ENCODE measurements around the gene MAN2B2. TPM values are rescaled to one million over a fixed set of nuclear protein-coding genes. Genes with fewer than 3 reads are reported as not detected.

The MAN2B2 gene
- polyA plus RNA-seq, 6 donors from 2014 or later, result 10.8 to 26.1 (median 16.3) TPM

- no peak for DNase-seq
- Mint-ChIP-seq H3K27ac (no peak overlapping the region), H3K4me3 (peak overlapping the region in 1 of 8 donors; percentile 42), H3K9me3 (peaks cover 3 to 19% (median 11%) of the 10 kb centered on the region in 7 donors), H3K27me3 (peaks cover 44 to 85% (median 71%) of the 10 kb centered on the region in 3 donors), H3K36me3 (peaks cover 4 to 14% of the 10 kb centered on the region in 2 donors), H3K4me1 (peaks cover 0 to 5% (median 2%) of the 10 kb centered on the region in 3 donors)
- no peak for ATAC-seq (ENCODE audit: low read depth in 2 of 2)
These were observed 24.9 kb upstream of the MAN2B2 start for GRCh38 chr4:6549890-6550620.

DNA sequence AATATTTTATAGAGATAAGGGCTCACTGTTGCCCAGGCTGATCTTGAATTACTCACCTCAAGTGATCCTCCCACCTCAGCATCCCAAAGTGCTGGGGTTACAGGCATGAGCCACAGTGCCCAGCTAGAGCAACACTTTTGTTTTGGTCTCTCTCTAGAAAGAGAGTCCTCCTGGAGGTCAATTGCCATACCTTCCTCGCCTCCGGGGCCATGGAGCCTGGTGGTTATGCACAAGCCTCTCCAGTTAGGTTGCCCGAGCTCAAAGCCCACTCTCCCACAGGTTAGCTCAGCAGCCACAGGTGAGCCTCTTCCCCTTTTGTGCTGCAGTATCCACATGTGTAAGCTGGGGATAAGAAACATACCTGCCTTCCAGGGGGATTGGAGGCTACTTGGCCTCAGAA, 24.2 kb upstream of the MAN2B2 start:
- Mint-ChIP-seq H3K4me1 (peaks cover 0 to 5% (median 2%) of the 10 kb centered on the region in 3 donors), H3K9me3 (peaks cover 3 to 20% (median 11%) of the 10 kb centered on the region in 7 donors), H3K4me3 (no peak overlapping the region), H3K27ac (no peak overlapping the region), H3K36me3 (peaks cover 4 to 14% of the 10 kb centered on the region in 2 donors), H3K27me3 (peaks cover 37 to 85% (median 66%) of the 10 kb centered on the region in 3 donors)
- DNase-seq, result no peak
- no peak for ATAC-seq (ENCODE audit: low read depth in 2 of 2)

DNA sequence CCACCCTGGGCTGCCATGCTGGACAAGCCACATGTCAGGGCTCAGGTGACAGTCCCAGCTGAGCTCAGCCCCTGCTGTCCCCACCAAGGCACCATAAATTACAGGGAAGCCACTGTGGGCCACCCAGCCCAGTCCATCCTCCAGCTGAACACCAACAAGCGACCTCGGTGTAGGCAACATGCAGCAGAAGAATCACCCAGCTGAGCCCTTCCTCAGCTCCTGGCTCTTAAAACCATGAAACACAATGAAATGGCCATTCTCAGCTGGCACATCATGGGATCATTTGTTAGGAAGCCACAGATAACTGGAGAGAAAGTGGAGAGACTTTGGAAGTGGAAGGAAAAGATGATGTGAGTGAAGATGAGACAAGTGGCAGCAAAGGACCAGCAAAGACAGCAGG, 23.3 kb upstream of the MAN2B2 start:
- H3K27me3 Mint-ChIP-seq, result peaks cover 40 to 87% (median 66%) of the 10 kb centered on the region in 3 donors
- H3K4me1 Mint-ChIP-seq, result peaks cover 0 to 2% (median 1%) of the 10 kb centered on the region in 3 donors
- no peak overlapping the region for H3K27ac Mint-ChIP-seq
- H3K4me3 Mint-ChIP-seq, result no peak overlapping the region
- ATAC-seq (ENCODE audit: low read depth in 2 of 2), result no peak
- peaks cover 4 to 14% of the 10 kb centered on the region in 2 donors for H3K36me3 Mint-ChIP-seq
- peaks cover 3 to 20% (median 10%) of the 10 kb centered on the region in 7 donors for H3K9me3 Mint-ChIP-seq
- DNase-seq, result no peak

GRCh38 chr4:6555519-6555918, 19.5 kb upstream of the MAN2B2 start:
- Mint-ChIP-seq H3K27ac (peak overlapping the region in 1 of 6 donors; percentile 67), H3K4me1 (no peaks in the 10 kb centered on the region), H3K27me3 (peaks cover 52 to 92% (median 68%) of the 10 kb centered on the region in 3 donors), H3K36me3 (peaks cover 4 to 14% of the 10 kb centered on the region in 2 donors), H3K4me3 (no peak overlapping the region), H3K9me3 (peaks cover 3 to 18% (median 10%) of the 10 kb centered on the region in 7 donors)
- ATAC-seq (ENCODE audit: low read depth in 2 of 2) (no peak), DNase-seq (no peak)

GRCh38 chr4:6556263-6556662, 18.7 kb upstream of the MAN2B2 start:
- H3K4me3 Mint-ChIP-seq, result peak overlapping the region in 1 of 8 donors; percentile 70
- H3K4me1 Mint-ChIP-seq, result no peaks in the 10 kb centered on the region
- H3K27me3 Mint-ChIP-seq, result peaks cover 55 to 92% (median 76%) of the 10 kb centered on the region in 3 donors
- no peak for DNase-seq
- no peak overlapping the region for H3K27ac Mint-ChIP-seq
- ATAC-seq (ENCODE audit: low read depth in 2 of 2), result no peak
- H3K9me3 Mint-ChIP-seq, result peaks cover 3 to 14% (median 9%) of the 10 kb centered on the region in 7 donors
- peaks cover 4 to 14% of the 10 kb centered on the region in 2 donors for H3K36me3 Mint-ChIP-seq

GRCh38 chr4:6557185-6557584, 17.8 kb upstream of the MAN2B2 start:
- no peak overlapping the region for H3K4me3 Mint-ChIP-seq
- H3K9me3 Mint-ChIP-seq, result peaks cover 2 to 6% (median 5%) of the 10 kb centered on the region in 7 donors
- ATAC-seq (ENCODE audit: low read depth in 2 of 2) (no peak), DNase-seq (no peak)
- H3K27me3 Mint-ChIP-seq, result peaks cover 58 to 92% (median 83%) of the 10 kb centered on the region in 3 donors
- peak overlapping the region in 1 of 6 donors; percentile 61 for H3K27ac Mint-ChIP-seq
- H3K36me3 Mint-ChIP-seq, result peaks cover 4 to 6% of the 10 kb centered on the region in 2 donors
- peaks cover 0 to 6% (median 3%) of the 10 kb centered on the region in 3 donors for H3K4me1 Mint-ChIP-seq

- Mint-ChIP-seq H3K27me3 (peaks cover 54 to 91% (median 83%) of the 10 kb centered on the region in 3 donors), H3K4me3 (no peak overlapping the region), H3K4me1 (peaks cover 4 to 11% (median 5%) of the 10 kb centered on the region in 3 donors), H3K9me3 (peaks cover 0 to 1% (median 0%) of the 10 kb centered on the region in 7 donors), H3K36me3 (no peaks in the 10 kb centered on the region), H3K27ac (no peak overlapping the region)
- ATAC-seq (ENCODE audit: low read depth in 2 of 2) (no peak), DNase-seq (no peak)
These were observed 17.1 kb upstream of the MAN2B2 start for GRCh38 chr4:6557856-6558255.

- ATAC-seq (ENCODE audit: low read depth in 2 of 2), result no peak
- Mint-ChIP-seq H3K27ac (no peak overlapping the region), H3K4me1 (peaks cover 4 to 11% (median 5%) of the 10 kb centered on the region in 3 donors), H3K36me3 (no peaks in the 10 kb centered on the region), H3K9me3 (no peaks in the 10 kb centered on the region), H3K4me3 (no peak overlapping the region), H3K27me3 (peaks cover 59 to 86% (median 81%) of the 10 kb centered on the region in 3 donors)
- DNase-seq, result no peak
These were observed 14.4 kb upstream of the MAN2B2 start for GRCh38 chr4:6560416-6561172.

DNA sequence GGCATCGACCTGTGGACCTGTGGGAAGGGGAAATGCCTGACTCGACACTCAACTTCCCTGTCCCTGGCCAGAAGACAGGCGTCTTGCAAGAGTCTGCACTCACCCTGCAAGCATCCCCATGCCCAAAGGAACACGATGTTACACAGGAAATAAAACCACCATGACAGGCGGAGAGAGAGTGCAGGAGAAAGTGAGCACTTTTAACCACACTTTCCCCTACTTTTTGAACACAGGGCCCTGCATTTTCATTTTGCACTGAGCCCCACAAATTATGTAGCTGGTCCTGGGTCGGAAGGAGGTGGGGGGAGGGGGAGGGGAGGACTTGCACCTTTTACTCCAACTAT, 13.8 kb upstream of the MAN2B2 start:
- ATAC-seq (ENCODE audit: low read depth in 2 of 2) (no peak), DNase-seq (no peak)
- peaks cover 59 to 86% (median 85%) of the 10 kb centered on the region in 3 donors for H3K27me3 Mint-ChIP-seq
- H3K36me3 Mint-ChIP-seq, result no peaks in the 10 kb centered on the region
- H3K9me3 Mint-ChIP-seq, result no peaks in the 10 kb centered on the region
- H3K27ac Mint-ChIP-seq, result no peak overlapping the region
- H3K4me3 Mint-ChIP-seq, result no peak overlapping the region
- peaks cover 4 to 11% (median 5%) of the 10 kb centered on the region in 3 donors for H3K4me1 Mint-ChIP-seq

DNA sequence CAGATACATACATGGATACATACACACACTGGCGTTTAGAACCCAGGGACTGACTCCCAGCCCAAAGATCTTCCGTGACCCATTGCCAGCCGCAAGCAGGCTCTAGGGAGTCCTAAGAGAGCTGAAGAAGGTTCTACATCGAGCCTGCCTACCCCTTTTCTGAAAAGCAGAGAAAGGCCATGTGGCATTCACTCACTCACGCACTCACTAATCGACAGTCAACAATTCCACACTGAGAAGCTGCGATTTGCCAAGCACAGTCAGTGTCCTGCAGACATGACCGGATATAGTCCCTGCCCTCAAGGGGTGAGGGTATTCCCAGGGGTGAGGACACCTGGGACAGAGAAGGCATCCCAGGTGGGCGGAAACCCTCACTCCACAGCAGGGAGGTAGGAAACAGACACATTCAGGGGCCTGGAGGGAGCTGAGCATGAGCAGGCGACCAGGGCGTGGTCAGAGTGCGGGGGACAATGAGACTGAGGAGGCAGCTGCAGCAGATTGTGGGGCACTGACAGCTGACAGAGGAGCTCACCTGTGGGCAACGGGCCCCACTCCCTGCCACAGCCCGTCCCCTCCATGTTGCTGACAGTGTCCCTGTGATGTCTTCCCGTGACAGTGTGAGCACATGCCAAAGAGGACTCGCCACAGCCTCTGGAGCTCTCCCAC, 13.2 kb upstream of the MAN2B2 start:
- ATAC-seq (ENCODE audit: low read depth in 2 of 2) (no peak), DNase-seq (no peak)
- Mint-ChIP-seq H3K4me3 (peak overlapping the region in 2 of 8 donors; percentile 39 to 48), H3K27ac (no peak overlapping the region), H3K4me1 (peaks cover 4 to 11% (median 5%) of the 10 kb centered on the region in 3 donors), H3K36me3 (no peaks in the 10 kb centered on the region), H3K27me3 (peaks cover 59 to 85% (median 82%) of the 10 kb centered on the region in 3 donors), H3K9me3 (no peaks in the 10 kb centered on the region)

DNA sequence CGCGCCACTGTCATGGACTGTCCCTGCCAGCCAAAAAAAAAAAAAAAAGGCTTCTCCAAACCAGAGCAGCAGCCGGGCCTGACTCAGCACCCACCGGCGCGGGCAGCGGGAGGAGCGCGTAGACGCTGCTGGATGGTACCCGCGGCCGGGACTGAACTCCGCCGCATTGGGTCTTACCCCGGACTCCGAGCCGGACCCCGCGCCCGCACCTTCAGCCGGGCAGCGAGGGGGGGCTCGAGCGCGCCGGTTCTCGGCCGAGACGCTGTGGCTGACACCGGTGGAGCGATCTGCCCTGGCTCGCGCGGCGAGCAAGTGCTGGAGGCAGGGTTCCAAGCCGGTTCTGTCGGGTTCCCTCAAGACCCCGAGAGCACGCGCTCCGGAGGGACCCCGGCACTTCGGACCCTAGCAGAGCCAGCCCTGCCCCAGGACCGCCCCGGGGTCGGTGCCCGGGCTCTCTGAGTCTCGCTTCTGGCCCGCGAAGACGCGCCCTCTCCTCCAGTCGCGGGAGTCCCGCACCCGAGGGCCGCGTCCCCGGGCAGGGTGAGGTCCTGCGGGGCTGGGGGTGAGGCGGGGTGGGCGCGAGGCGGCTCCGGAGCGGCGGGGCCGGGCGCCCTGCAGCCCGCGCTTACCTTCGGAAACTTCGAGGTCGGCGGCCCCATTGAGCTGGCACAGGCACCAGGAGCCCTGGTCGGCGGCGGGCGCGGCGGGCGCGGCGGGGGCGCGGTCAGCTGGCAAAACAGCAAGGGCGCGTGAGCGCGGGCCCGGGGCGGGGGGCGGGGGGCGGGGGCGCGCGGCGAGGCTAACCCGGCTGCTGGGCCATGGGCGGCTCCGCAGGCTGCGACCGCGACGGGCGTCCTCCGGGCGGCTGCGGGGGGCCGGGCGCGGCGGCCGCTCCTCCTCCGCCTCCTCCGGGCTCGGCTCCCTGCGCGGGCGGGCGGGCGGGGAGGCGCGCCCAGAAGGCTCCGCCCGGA, 11.8 kb upstream of the MAN2B2 start:
- Mint-ChIP-seq H3K4me1 (peaks cover 4 to 11% (median 5%) of the 10 kb centered on the region in 3 donors), H3K36me3 (no peaks in the 10 kb centered on the region), H3K4me3 (peak overlapping the region in 4 of 8 donors; percentile 23 to 68 (median 44)), H3K27ac (no peak overlapping the region), H3K27me3 (peaks cover 54 to 88% (median 77%) of the 10 kb centered on the region in 3 donors), H3K9me3 (no peaks in the 10 kb centered on the region)
- ATAC-seq (ENCODE audit: low read depth in 2 of 2) (no peak), DNase-seq (no peak)

GRCh38 chr4:6563935-6564645, 10.9 kb upstream of the MAN2B2 start:
- DNase-seq (no peak), ATAC-seq (ENCODE audit: low read depth in 2 of 2) (no peak)
- H3K27ac Mint-ChIP-seq, result no peak overlapping the region
- H3K36me3 Mint-ChIP-seq, result no peaks in the 10 kb centered on the region
- peaks cover 4 to 11% (median 5%) of the 10 kb centered on the region in 3 donors for H3K4me1 Mint-ChIP-seq
- H3K9me3 Mint-ChIP-seq, result no peaks in the 10 kb centered on the region
- H3K27me3 Mint-ChIP-seq, result peaks cover 46 to 87% (median 77%) of the 10 kb centered on the region in 3 donors
- H3K4me3 Mint-ChIP-seq, result peak overlapping the region in 3 of 8 donors; percentile 6 to 49 (median 29)

Data from naive B cell (primary cell).